Stomach smooth muscle (tissue), 2 donors: ENCODE measurements around the gene TEPSIN.
A peak's percentile ranks its signal among the peaks of the same experiment; 100 is the strongest.

Source experiments
- H3K27ac ChIP-seq: one replicate; pipeline ENCODE4 v1.7.0; 2013; ENCODE audit warnings: mild to moderate bottlenecking, low read length, inconsistent platforms
- H3K27me3 ChIP-seq, 2 donors: one replicate each; pipeline ENCODE4 v1.7.0; 2013; ENCODE audit warnings: low read length in 2 of 2; ENCODE audit not compliant: insufficient read depth in 2 of 2, control insufficient read depth in 1 of 2
- H3K36me3 ChIP-seq, 2 donors: one replicate each; pipeline ENCODE4 v1.7.0; 2013; ENCODE audit warnings: low read length in 2 of 2; ENCODE audit not compliant: control insufficient read depth in 2 of 2, insufficient read depth in 2 of 2
- H3K4me1 ChIP-seq: one replicate; pipeline ENCODE4 v1.7.0; 2013; ENCODE audit warnings: low read length; ENCODE audit not compliant: control insufficient read depth, insufficient read depth
- H3K4me3 ChIP-seq, 2 donors: one replicate each; pipeline ENCODE4 v1.7.0; 2013; ENCODE audit warnings: low read length in 2 of 2
- H3K9ac ChIP-seq, 2 donors: one replicate each; pipeline ENCODE4 v1.7.0; 2013; ENCODE audit warnings: low read length in 2 of 2, mild to moderate bottlenecking in 1 of 2
- H3K9me3 ChIP-seq, 2 donors: one replicate each; pipeline ENCODE4 v1.7.0; 2013; ENCODE audit warnings: low read length in 2 of 2; ENCODE audit not compliant: control insufficient read depth in 2 of 2
- donor health status: healthy.
- donor health status: Pancreatic carcinoma.

Gene TEPSIN

GRCh38 chr17:81279278-81280275, 40.7 kb upstream of the TEPSIN start:
- Histone ChIP-seq H3K27ac (peak overlapping the region; percentile 88), H3K27me3 (no peaks in the 10 kb centered on the region), H3K4me1 (peaks cover 44% of the 10 kb centered on the region), H3K9me3 (no peaks in the 10 kb centered on the region), H3K36me3 (peaks cover 11 to 13% of the 10 kb centered on the region in 2 donors), H3K4me3 (peak overlapping the region in 1 of 2 donors; percentile 58), H3K9ac (peak overlapping the region in 1 of 2 donors; percentile 72)

- Histone ChIP-seq H3K27ac (peak overlapping the region; percentile 88), H3K27me3 (no peaks in the 10 kb centered on the region), H3K36me3 (peaks cover 16 to 20% of the 10 kb centered on the region in 2 donors), H3K4me3 (peak overlapping the region in 1 of 2 donors; percentile 71), H3K4me1 (peaks cover 44% of the 10 kb centered on the region), H3K9me3 (no peaks in the 10 kb centered on the region), H3K9ac (peak overlapping the region in 1 of 2 donors; percentile 36)
Observed at GRCh38 chr17:81278831-81279230, 40.0 kb upstream of the TEPSIN start.

- H3K4me3 ChIP-seq, result peak overlapping the region; percentile 53 to 71
- H3K27ac ChIP-seq, result peak overlapping the region; percentile 88
- H3K9ac ChIP-seq, result peak overlapping the region; percentile 40 to 47
- H3K4me1 ChIP-seq, result peaks cover 44% of the 10 kb centered on the region
- H3K27me3 ChIP-seq, result no peaks in the 10 kb centered on the region
- H3K9me3 ChIP-seq, result no peaks in the 10 kb centered on the region
- H3K36me3 ChIP-seq, result peaks cover 18 to 22% of the 10 kb centered on the region in 2 donors
Observed at GRCh38 chr17:81277946-81278693, 39.3 kb upstream of the TEPSIN start.

GRCh38 chr17:81277421-81277820, 38.6 kb upstream of the TEPSIN start:
- Histone ChIP-seq H3K4me1 (peaks cover 44% of the 10 kb centered on the region), H3K27me3 (no peaks in the 10 kb centered on the region), H3K4me3 (peak overlapping the region; percentile 53 to 71), H3K9me3 (no peaks in the 10 kb centered on the region), H3K9ac (peak overlapping the region in 1 of 2 donors; percentile 39), H3K27ac (peak overlapping the region; percentile 88), H3K36me3 (peaks cover 25 to 27% of the 10 kb centered on the region in 2 donors)

- H3K9ac ChIP-seq, result no peak overlapping the region
- H3K27ac ChIP-seq, result peak overlapping the region; percentile 88
- peaks cover 24 to 25% of the 10 kb centered on the region in 2 donors for H3K36me3 ChIP-seq
- peaks cover 44% of the 10 kb centered on the region for H3K4me1 ChIP-seq
- H3K9me3 ChIP-seq, result no peaks in the 10 kb centered on the region
- peak overlapping the region; percentile 1 to 47 for H3K4me3 ChIP-seq
- no peaks in the 10 kb centered on the region for H3K27me3 ChIP-seq
Observed at GRCh38 chr17:81276781-81277180, 37.9 kb upstream of the TEPSIN start.

- H3K9ac ChIP-seq, result no peak overlapping the region
- no peaks in the 10 kb centered on the region for H3K9me3 ChIP-seq
- no peak overlapping the region for H3K4me3 ChIP-seq
- H3K36me3 ChIP-seq, result peaks cover 29 to 32% of the 10 kb centered on the region in 2 donors
- H3K27me3 ChIP-seq, result no peaks in the 10 kb centered on the region
- peaks cover 30% of the 10 kb centered on the region for H3K4me1 ChIP-seq
- H3K27ac ChIP-seq, result no peak overlapping the region
Observed at GRCh38 chr17:81274471-81274855, 35.6 kb upstream of the TEPSIN start.

GRCh38 chr17:81273698-81274470, 35.0 kb upstream of the TEPSIN start:
- H3K9me3 ChIP-seq, result no peaks in the 10 kb centered on the region
- H3K9ac ChIP-seq, result no peak overlapping the region
- peaks cover 24% of the 10 kb centered on the region for H3K4me1 ChIP-seq
- H3K27me3 ChIP-seq, result no peaks in the 10 kb centered on the region
- H3K36me3 ChIP-seq, result peaks cover 29 to 34% of the 10 kb centered on the region in 2 donors
- no peak overlapping the region for H3K4me3 ChIP-seq
- H3K27ac ChIP-seq, result no peak overlapping the region

- Histone ChIP-seq H3K4me1 (peaks cover 12% of the 10 kb centered on the region), H3K9ac (no peak overlapping the region), H3K27me3 (no peaks in the 10 kb centered on the region), H3K9me3 (no peaks in the 10 kb centered on the region), H3K27ac (no peak overlapping the region), H3K4me3 (no peak overlapping the region), H3K36me3 (peaks cover 29 to 39% of the 10 kb centered on the region in 2 donors)
Observed at GRCh38 chr17:81272616-81273015, 33.8 kb upstream of the TEPSIN start.

GRCh38 chr17:81271226-81271625, 32.4 kb upstream of the TEPSIN start:
- Histone ChIP-seq H3K27ac (no peak overlapping the region), H3K4me3 (no peak overlapping the region), H3K9me3 (no peaks in the 10 kb centered on the region), H3K4me1 (no peaks in the 10 kb centered on the region), H3K9ac (no peak overlapping the region), H3K36me3 (peaks cover 29 to 46% of the 10 kb centered on the region in 2 donors), H3K27me3 (no peaks in the 10 kb centered on the region)

GRCh38 chr17:81270279-81270678, 31.4 kb upstream of the TEPSIN start:
- Histone ChIP-seq H3K9me3 (no peaks in the 10 kb centered on the region), H3K27me3 (no peaks in the 10 kb centered on the region), H3K4me3 (no peak overlapping the region), H3K27ac (no peak overlapping the region), H3K9ac (no peak overlapping the region), H3K36me3 (peaks cover 25 to 48% of the 10 kb centered on the region in 2 donors), H3K4me1 (no peaks in the 10 kb centered on the region)
